Peyer's patch (tissue), 4 donors: ENCODE results near the gene SLC27A1. TPM values are rescaled to one million over a fixed set of nuclear protein-coding genes. Genes with fewer than 3 reads are reported as not detected.

Experiments
- DNase-seq, 3 donors: peaks; one replicate each; pipeline ENCODE4 v3.0.0-alpha.2; 2017 to 2019
- H3K27ac ChIP-seq, 4 donors: fragments of 200-600 bp; sonication (generic); one replicate each; pipeline ENCODE4 v1.5.1; 2016 to 2019
- H3K27me3 ChIP-seq, 2 donors: fragments of 200-600 bp; sonication (generic); one replicate each; pipeline ENCODE4 v1.5.1; 2019
- H3K36me3 ChIP-seq, 3 donors: fragments of 200-600 bp; sonication (generic); one replicate each; pipeline ENCODE4 v1.5.1; 2016 to 2019
- H3K4me1 ChIP-seq, 4 donors: fragments of 200-600 bp; sonication (generic); one replicate each; pipeline ENCODE4 v1.5.1; 2016 to 2019
- H3K4me3 ChIP-seq, 4 donors: fragments of 200-600 bp; sonication (generic); 1 replicate in 3 of 4; 2 replicates in 1 of 4; pipeline ENCODE4 v1.5.1; 2016 to 2019; ENCODE audit warnings: mild to moderate bottlenecking in 1 of 4
- H3K9me3 ChIP-seq, 4 donors: fragments of 200-600 bp; sonication (generic); one replicate each; pipeline ENCODE4 v1.5.1; 2016 to 2019; ENCODE audit warnings: mild to moderate bottlenecking in 1 of 4
- CTCF ChIP-seq, 6 experiments: fragments of 450-650 bp in 4 of 6; fragments of 200-600 bp in 2 of 6; sonication (generic) in 1 of 6; IDR thresholded peaks; one replicate each; pipeline ENCODE4 v1.5.1; 2017 to 2019; ENCODE audit warnings: antibody characterized with exemption in 6 of 6, mild to moderate bottlenecking in 3 of 6, moderate library complexity in 1 of 6
- POLR2A ChIP-seq, 2 donors: fragments of 450-650 bp; IDR thresholded peaks; one replicate each; pipeline ENCODE4 v1.5.1; 2017; ENCODE audit warnings: antibody characterized with exemption in 2 of 2, mild to moderate bottlenecking in 2 of 2, moderate library complexity in 2 of 2
- total RNA-seq, 4 donors: library from RNA; depleted of rRNA; stranded (reverse); fragments of >200 nt; gene quantifications; one replicate each; pipeline ENCODE4 v1.1.0, GENCODE V29; 2016

SLC27A1 gene
- total RNA-seq, 4 donors from 2014 or later: 0.70 to 13.2 (median 8.3) TPM

GRCh38 chr19:17451820-17452219 is 18.5 kb upstream of the SLC27A1 start:
- TF ChIP-seq POLR2A (IDR thresholded peaks at IDR 0.05): no peak
- no peak for TF ChIP-seq CTCF (IDR thresholded peaks at IDR 0.05)
- Histone ChIP-seq H3K27me3 (peaks cover 0 to 23% of the 10 kb centered on the region in 2 donors), H3K27ac (no peak overlapping the region), H3K4me1 (peaks cover 3 to 8% (median 5%) of the 10 kb centered on the region in 4 donors), H3K9me3 (no peaks in the 10 kb centered on the region), H3K4me3 (no peak overlapping the region), H3K36me3 (no peaks in the 10 kb centered on the region)
- DNase-seq: no peak

GRCh38 chr19:17454576-17455071 is 15.7 kb upstream of the SLC27A1 start:
- Histone ChIP-seq H3K4me1 (no peaks in the 10 kb centered on the region), H3K27me3 (peaks cover 0 to 19% of the 10 kb centered on the region in 2 donors), H3K9me3 (no peaks in the 10 kb centered on the region), H3K27ac (no peak overlapping the region), H3K4me3 (no peak overlapping the region), H3K36me3 (no peaks in the 10 kb centered on the region)
- DNase-seq: no peak
- TF ChIP-seq POLR2A (IDR thresholded peaks at IDR 0.05): no peak

GRCh38 chr19:17455308-17456123 is 14.8 kb upstream of the SLC27A1 start:
- no peak for DNase-seq
- Histone ChIP-seq H3K36me3 (no peaks in the 10 kb centered on the region), H3K9me3 (no peaks in the 10 kb centered on the region), H3K4me3 (no peak overlapping the region), H3K4me1 (no peaks in the 10 kb centered on the region), H3K27me3 (peaks cover 0 to 19% of the 10 kb centered on the region in 2 donors), H3K27ac (no peak overlapping the region)
- no peak for TF ChIP-seq CTCF (IDR thresholded peaks at IDR 0.05)
- TF ChIP-seq POLR2A (IDR thresholded peaks at IDR 0.05): no peak

GRCh38 chr19:17456127-17456526 is 14.2 kb upstream of the SLC27A1 start:
- Histone ChIP-seq H3K27me3 (peaks cover 0 to 19% of the 10 kb centered on the region in 2 donors), H3K27ac (no peak overlapping the region), H3K9me3 (no peaks in the 10 kb centered on the region), H3K4me3 (no peak overlapping the region), H3K36me3 (no peaks in the 10 kb centered on the region), H3K4me1 (no peaks in the 10 kb centered on the region)
- no peak for DNase-seq
- no peak for TF ChIP-seq CTCF (IDR thresholded peaks at IDR 0.05)
- TF ChIP-seq POLR2A (IDR thresholded peaks at IDR 0.05): no peak

GRCh38 chr19:17457616-17458015 is 12.7 kb upstream of the SLC27A1 start:
- DNase-seq: no peak
- H3K4me3 ChIP-seq: no peak overlapping the region
- H3K9me3 ChIP-seq: no peaks in the 10 kb centered on the region
- no peak overlapping the region for H3K27ac ChIP-seq
- no peaks in the 10 kb centered on the region for H3K36me3 ChIP-seq
- no peaks in the 10 kb centered on the region for H3K4me1 ChIP-seq
- H3K27me3 ChIP-seq: peaks cover 0 to 19% of the 10 kb centered on the region in 2 donors
- no peak for TF ChIP-seq CTCF (IDR thresholded peaks at IDR 0.05)

- H3K4me3 ChIP-seq: no peak overlapping the region
- H3K27ac ChIP-seq: no peak overlapping the region
- H3K9me3 ChIP-seq: no peaks in the 10 kb centered on the region
- H3K27me3 ChIP-seq: peaks cover 0 to 19% of the 10 kb centered on the region in 2 donors
- TF ChIP-seq CTCF (IDR thresholded peaks at IDR 0.05) (no peak), POLR2A (IDR thresholded peaks at IDR 0.05) (no peak)
- no peaks in the 10 kb centered on the region for H3K4me1 ChIP-seq
- H3K36me3 ChIP-seq: no peaks in the 10 kb centered on the region
- no peak for DNase-seq
Measured at GRCh38 chr19:17458970-17459369, 11.4 kb upstream of the SLC27A1 start.
